NCI-H1417 treated with DMSO at 0.1 percent for 48 hours (cell line): ENCODE measurements around the gene PSMD7.
"Not testable (repeated sequence)": the region's sequence is repeated elsewhere in the genome, so short reads cannot be mapped to it uniquely, and the experiment has no call there.

Experiments used
- DNase-seq: peaks from one replicate; lab custom pipeline; 2025; lab: John Stamatoyannopoulos, UW

Gene PSMD7

DNA sequence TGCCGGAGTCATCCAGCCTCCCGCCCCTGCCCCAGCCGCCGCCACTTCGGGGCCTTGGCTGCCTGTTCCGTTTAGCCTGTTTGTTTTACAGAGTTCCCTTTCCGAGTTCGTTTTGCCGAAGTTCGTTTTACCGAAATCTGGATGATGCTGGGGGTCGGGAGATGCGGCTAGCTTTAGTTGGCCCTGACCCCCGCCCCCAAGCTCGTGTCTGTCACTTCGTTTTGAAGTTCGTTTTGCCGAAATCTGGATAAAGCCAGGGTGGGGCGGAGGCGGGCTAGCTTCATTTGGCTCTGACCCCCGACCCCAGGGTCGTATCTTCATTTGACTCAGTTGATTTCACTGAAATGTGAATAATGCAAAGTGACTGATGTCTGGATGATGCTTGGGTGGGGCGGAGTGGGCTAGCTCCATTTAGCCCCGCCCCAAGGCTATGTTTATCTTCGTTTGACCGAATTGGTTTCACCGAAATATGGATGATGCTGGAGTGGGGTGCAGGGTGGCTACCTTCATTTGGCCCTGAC, 591 bp downstream of the PSMD7 start:
- no peak for DNase-seq

DNA sequence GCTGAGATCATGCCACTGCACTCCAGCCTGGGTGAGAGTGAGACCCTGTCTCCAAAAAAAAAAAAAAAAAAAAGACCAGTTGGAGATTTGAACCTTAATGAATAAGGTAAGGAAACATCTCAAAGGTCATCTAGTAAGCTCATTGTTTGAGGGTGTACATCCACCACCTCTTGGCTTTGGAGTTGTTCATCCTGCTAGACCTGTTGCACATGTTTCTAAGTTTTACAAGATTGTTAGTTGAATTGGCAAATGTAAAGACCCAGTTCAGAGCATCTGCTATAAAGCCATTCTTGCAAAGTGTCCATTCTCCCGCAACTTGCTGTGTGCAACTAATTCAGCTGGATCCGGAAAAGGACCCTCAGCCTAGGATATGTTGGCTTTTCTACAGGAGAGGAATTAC, 1.5 kb downstream of the PSMD7 start:
- DNase-seq: no peak

DNA sequence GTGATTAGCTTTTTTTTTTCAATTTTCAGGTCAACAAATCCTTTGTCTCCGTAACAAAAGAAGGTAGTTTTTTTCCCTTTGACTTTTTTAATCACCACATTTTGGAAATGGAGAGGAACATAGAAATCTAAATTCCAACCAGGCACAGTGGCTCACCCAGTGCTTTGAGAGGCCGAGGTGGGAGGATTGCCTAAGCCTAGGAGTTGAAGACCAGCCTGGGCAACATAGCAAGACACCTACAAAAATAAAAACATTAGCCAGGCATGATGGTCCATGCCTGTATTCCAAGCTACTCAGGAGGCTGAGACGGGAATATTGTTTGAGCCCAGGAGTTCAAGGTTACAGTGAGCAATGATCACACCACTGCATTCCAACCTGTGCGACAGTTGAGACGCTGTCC, 5.7 kb downstream of the PSMD7 start:
- DNase-seq: no peak

DNA sequence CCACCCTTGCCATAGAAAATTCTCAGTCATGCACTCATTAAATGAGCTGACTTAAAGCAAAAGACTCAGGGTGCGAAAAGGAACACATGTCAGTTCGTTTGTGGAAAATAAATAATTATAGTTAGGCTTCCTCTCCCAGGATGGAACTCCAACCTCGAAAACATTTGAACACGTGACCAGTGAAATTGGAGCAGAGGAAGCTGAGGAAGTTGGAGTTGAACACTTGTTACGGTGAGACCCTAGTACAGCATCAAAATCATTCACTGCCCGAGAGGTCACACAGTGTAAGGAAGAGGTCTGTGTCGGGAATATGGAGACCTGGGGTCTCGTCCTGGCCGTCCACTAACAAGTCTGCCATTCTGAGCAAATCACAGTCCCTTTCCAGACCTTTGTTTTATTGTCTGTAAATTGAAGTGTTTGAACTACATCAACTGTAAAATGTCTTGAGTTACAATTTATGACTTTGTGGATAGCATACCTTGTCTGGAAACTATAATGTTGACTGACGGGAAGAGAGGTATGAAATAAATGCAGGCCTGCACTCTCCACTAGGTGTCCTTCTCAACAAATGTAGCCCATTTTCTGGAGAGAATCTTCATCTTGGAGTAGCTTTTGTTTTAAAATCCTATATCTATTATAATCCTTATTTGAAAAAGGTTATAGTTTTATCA, 7.7 kb downstream of the PSMD7 start:
- no peak for DNase-seq

DNA sequence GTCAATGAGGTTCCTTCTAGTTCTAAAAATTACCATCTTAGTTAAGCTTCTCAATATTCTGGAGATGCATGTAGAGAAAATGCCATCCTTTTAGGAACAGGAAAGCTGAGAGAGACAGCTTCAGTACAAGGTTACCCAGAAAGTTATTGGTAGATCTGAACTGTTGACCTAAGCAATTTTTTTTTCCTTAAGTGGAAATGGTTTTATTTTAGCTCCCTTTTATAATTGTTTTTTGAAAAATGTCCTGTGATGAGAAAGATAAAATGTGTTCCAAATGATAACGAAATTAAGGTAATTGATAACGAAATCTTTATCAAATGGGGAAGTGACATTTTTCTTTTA, 8.2 kb downstream of the PSMD7 start:
- DNase-seq: no peak

- no peak for DNase-seq
These were observed 8.7 kb downstream of the PSMD7 start for GRCh38 chr16:74305281-74305680.

DNA sequence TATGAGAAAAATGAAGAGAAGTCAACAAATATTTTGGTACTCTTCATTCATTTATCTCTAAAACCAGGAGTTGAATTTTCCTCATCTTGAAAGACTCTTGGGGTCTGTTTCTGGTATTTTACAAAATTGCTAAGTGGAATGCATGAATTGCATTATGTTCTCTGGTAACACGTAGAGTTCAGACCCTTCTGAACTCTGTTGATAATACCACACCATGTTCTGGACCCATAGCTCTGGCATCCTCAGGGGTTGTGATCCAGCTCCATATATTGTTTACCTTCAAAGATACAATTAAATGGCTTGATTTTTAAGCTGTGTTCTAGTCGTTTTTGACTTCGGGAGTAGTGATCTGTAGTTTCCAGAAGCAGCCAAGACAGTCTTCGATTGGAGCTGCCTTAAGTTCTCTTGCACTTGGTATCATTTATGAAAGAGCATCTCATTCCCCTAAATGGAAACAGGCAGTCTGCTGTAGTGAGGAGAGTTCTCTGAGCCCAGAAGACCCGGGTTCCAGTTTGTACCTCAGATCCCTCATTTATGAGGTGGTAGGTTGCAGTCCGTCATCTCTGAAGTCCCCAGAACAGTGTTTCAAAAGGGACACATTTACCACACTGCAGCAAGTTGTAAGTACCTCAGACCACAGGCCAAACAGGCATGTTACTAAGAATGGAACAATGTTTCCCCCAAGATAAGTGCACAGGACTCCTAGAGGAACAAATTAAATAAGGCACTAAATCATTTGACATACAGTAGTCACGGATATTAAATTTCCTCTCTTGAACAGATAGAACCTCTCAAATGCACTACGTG, 9.6 kb downstream of the PSMD7 start:
- DNase-seq: no peak

DNA sequence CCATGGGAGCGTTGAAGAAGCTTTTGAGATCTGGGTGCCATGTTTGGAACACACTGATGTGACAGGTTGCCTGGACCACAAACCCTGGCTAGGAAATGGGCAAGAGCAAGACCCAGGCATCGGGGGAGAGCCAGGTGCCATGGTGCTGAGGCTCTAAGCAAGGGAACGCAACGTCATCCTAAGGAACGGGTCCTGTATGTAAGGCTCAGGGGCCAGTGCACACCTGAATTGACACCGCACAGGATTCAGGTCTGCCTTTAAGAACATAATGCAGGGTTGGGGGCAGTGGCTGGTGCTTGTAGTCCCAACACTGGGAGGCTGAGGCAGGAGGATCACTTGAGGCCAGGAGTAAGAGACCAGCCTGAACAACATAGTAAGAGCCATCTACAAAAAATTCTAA, 10.8 kb downstream of the PSMD7 start:
- no peak for DNase-seq

GRCh38 chr16:74309789-74310781, 13.5 kb downstream of the PSMD7 start:
- DNase-seq: no peak

DNA sequence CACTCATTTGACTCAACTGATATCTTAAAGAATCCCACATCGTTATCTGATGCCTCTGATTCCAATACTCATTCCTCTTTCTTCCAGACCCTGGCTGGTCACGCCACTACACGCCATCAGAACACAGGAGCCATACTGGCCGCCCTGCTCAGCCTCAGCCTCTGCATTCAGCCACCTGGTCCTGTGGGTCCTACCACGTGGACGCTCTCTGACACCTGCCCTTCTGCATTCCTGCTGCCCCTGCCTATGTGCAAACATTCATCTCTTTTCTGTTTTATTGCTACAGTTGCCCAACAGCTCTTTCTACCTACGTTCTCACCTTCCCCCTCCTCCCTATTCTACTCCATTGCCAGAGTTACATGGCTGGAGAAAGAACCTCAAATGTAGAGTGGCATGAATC, 18.4 kb downstream of the PSMD7 start:
- no peak for DNase-seq

DNA sequence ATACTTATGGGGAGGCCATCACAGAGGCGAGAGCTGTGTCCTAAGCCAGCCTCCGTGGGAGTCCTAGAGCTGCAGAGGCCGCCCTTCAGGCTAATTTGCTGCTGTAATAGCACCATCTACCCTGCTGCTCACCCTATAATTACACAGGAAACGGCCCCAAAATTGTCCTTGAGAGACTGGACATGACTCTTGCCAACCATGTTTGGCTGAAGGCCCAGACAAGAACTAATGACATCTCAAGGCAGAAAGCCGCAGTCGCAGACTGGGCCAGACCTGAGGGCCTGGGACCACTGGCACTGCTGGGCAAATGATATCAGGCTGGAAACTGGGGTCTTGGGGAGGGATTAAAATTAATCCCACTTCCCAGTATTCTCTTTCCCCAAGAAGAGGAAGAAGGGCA, 24.1 kb downstream of the PSMD7 start:
- no peak for DNase-seq

DNA sequence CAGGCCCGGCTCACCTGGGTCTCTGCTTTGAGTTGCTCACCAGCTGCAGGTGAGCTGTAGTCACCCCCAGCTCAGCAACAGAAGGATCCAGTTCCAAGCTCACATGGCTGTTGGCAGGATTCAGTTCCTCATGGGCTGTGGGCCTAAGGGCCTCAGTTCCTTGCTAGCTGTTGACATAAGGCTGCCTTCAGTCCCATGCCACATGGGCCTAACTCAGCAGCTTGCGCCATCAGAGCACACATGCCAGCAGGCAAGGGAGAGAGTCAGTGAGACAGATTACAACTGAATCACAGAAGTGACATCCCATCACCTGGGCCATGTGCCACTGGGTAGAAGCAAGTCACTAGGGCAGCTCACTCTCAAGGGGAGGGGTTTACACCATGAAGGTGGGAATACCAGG, 24.7 kb downstream of the PSMD7 start:
- DNase-seq: no peak

DNA sequence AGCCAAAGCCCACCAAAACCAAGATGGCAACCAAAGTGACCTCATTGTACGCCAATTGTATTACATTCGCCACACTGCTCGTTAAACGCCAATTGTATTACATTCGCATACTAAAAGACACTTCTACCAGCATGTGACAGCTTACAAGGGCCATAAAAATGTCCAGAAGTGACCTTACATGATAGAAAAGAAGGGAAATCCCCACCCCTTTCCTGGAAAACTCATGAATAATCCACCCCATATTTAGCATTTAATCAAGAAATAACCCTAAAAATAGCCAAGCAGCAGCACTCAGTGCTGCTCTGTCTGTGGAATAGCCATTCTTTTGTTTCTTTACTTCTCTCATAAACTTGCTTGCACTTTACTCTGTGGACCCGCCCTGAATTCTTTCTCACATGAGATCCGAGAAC, 25.7 kb downstream of the PSMD7 start:
- no peak for DNase-seq

- DNase-seq: not testable (repeated sequence)
These were observed 28.2 kb downstream of the PSMD7 start for GRCh38 chr16:74324777-74325176.

DNA sequence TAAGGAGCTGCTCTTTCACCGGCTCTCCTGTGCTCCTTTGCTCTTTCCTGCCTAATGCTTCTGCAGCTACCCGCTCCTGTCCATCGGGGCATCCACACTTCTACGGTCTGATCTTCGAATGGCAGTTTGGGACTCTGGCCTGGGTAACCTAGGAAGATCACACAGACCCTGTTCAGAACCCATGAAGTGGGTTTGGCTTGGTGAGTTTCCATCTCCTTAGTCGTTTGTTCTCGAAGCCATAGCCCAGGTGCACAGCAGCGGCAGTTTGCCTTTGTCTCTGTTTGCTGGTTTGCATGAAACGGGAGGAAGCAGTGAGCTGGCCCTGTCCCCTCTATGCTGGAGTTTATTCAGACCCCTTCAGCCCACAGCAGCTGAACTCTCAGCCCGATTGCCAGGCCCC, 29.0 kb downstream of the PSMD7 start:
- no peak for DNase-seq

GRCh38 chr16:74328346-74328745, 31.7 kb downstream of the PSMD7 start:
- not testable (repeated sequence) for DNase-seq

- DNase-seq: not testable (repeated sequence)
These were observed 35.9 kb downstream of the PSMD7 start for GRCh38 chr16:74332469-74332868.

- not testable (repeated sequence) for DNase-seq
These were observed 40.9 kb downstream of the PSMD7 start for GRCh38 chr16:74337506-74337905.

DNA sequence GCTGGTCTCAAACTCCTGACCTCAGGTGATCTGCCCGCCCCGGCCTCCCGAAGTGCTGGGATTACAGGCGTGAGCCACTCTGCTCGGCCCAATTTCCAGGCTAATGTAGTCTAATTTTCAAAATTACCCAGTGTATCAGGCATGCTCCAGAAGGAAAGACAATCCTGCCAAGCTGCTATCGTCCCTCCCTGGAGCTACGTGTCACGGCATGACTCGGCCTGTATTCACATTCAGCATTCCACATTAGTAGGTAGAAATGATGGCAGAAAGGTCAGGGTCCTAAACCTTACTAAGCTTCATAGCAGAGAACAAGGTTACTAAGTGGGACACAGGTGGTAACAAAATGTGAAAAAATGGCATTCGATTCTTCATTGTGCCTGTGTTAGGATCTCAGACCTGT, 42.6 kb downstream of the PSMD7 start:
- DNase-seq: not testable (repeated sequence)

GRCh38 chr16:74353038-74353437, 56.4 kb downstream of the PSMD7 start:
- not testable (repeated sequence) for DNase-seq
